Fibroblast of pulmonary artery (primary cell): ENCODE results near the gene TRDMT1.
"Not testable (repeated sequence)": the region's sequence is repeated elsewhere in the genome, so short reads cannot be mapped to it uniquely, and the experiment has no call there.

ENCODE experiments used
- DNase-seq: peaks from one replicate; pipeline ENCODE4 v3.0.0-alpha.2; 2010; ENCODE audit warnings: low read depth
- H3K4me3 ChIP-seq: replicated peaks from 2 replicates; pipeline ENCODE4 v1.5.1; 2011; ENCODE audit warnings: low read depth, mild to moderate bottlenecking, control low read depth, low read length, moderate library complexity
- CTCF ChIP-seq: IDR thresholded peaks from 2 replicates; pipeline ENCODE4 v1.5.1; 2011; ENCODE audit warnings: mild to moderate bottlenecking, control low read depth, low read length, inconsistent platforms; ENCODE audit errors: missing control alignments

TRDMT1 gene

DNA sequence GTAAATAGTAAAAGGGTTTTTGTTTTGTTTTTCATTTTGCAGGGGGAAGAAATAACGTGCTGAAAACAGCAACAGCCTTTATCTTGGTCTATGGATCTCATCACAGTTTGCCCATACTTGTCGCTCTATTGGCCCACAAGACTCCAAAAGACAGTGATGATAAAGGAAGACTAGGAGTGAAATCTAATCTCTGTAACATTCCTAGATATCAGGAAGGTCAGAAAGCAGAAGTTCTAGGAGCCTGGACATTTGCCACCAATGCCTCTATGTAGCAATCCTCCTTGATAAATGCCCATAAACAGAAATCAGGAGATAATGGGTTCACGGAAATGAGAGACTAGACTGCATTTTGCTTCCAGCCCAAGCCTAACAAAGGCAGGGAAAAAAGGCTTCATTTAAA lies 80.8 kb downstream of the TRDMT1 start:
- no peak for TF ChIP-seq CTCF
- H3K4me3 ChIP-seq, result no peak overlapping the region
- no peak for DNase-seq

DNA sequence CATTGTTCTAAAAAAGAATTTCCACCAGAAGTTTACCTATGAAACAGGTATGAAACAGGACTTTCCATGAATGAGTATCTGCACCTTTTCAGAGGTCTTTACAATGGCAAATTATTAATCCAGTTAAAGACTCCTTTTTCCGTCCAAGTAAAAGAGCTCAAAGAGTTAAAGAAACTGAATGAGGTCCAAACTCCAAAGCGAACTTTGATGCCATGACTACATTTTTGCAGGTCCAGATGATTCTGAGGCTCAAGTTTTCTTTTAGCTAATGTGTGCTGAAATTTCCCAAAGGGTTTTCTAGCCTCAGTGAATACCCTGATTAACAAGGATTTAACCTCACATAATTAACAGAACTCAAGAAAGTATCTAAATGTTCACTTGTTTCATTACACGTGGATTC lies 81.6 kb downstream of the TRDMT1 start:
- no peak for DNase-seq
- TF ChIP-seq CTCF, result no peak
- H3K4me3 ChIP-seq, result no peak overlapping the region

DNA sequence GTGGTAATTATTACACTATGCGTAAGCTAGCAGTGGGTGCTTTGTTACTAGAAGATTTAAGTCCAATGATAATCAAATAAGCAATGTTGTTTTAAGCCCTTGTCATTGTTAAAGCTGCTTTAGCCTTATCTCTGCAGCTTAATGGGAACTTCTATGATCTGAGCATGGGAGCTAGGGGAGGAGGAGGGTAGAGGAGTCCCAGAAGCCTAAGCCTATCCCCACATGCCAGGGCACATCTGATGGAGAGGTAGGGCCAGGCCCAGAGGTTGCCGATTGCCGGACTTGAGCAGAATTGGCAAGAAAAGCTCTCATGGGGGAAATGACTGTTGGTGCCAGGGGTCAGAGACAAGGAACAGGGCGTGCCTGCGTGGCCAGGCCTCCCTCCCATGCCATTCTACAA lies 85.3 kb downstream of the TRDMT1 start:
- DNase-seq, result no peak
- TF ChIP-seq CTCF, result no peak
- no peak overlapping the region for H3K4me3 ChIP-seq

DNA sequence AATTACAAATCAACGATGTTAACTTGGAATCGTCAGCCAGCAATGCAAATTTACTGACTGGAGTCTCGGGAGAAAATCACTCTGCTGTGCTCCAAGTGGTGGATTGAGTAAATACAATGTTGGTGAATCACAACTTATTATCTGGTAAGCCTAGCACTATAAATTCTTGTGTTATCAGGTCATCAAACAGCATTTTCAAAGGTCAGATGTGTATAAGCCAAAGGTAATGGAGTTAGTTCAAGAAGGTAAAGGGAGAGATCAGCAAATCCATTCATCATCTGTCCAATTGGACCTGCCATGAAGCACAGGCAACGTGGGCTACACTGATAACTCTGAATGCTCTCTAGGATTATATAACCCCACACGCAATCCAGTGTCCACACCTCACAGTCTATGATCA lies 85.8 kb downstream of the TRDMT1 start:
- no peak for TF ChIP-seq CTCF
- H3K4me3 ChIP-seq, result no peak overlapping the region
- peak; percentile 15 for DNase-seq

DNA sequence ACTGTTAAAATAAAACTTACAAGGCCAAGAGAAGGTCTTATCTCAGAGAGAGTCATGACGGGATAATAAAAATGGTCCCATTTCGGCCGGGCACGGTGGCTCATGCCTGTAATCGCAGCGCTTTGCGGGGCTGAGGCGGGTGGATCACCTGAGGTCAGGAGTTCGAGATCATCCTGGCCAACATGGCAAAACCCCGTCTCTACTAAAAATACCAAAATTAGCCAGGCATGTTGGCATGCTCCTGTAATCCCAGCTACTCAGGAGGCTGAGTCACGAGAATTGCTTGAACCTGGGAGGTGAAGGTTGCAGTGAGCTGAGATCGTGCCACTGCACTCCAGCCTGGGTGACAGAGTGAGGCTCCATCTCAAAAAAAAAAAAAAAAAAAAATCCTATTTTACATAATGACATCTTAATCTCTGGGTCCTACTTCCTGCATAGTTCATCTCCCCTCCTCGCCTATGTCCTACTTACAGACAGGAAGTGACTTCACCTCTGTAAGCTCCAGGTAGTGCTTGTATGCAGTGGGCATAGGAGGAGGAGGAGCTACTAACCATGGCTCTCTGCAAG lies 86.5 kb downstream of the TRDMT1 start:
- not testable (repeated sequence) for H3K4me3 ChIP-seq, DNase-seq

- DNase-seq, result peak; percentile 59
- no peak for TF ChIP-seq CTCF
- H3K4me3 ChIP-seq, result no peak overlapping the region
Observed at GRCh38 chr10:17113889-17114540, 87.5 kb downstream of the TRDMT1 start.

DNA sequence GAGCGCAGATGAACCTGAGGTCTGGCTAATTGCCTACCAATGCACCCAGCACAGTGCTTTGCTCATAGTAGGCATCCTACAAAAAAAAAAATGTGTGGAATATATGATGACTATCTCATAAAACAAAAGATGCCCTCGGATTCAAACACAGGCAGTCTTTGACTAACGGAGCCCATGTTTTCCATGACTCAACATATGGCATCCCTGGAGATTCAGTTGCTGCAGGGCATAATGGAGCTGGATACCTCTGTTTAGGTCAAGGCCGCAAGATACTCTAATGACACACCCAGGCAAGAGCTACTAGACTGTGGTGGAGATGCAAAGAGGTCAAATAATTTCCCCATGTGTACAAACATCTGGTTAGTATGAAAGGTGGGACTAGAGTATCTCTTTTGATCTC lies 88.1 kb downstream of the TRDMT1 start:
- DNase-seq, result no peak
- TF ChIP-seq CTCF, result no peak
- H3K4me3 ChIP-seq, result no peak overlapping the region
